MM.1S (cell line): ENCODE data around the gene SLC25A46.
"Not testable (repeated sequence)": the region's sequence is repeated elsewhere in the genome, so short reads cannot be mapped to it uniquely, and the experiment has no call there.

ENCODE experiments used
- DNase-seq: peaks from one replicate; pipeline ENCODE4 v3.0.0-alpha.2; 2015
- H2AFZ ChIP-seq: fragments of 300-600 bp; sonication (generic); 2 replicates; pipeline ENCODE4 v1.6.0; 2016; ENCODE audit warnings: antibody characterized with exemption, low read length
- H3F3A ChIP-seq: fragments of 300-600 bp; sonication (generic); 2 replicates; pipeline ENCODE4 v1.6.1; 2016; ENCODE audit warnings: mild to moderate bottlenecking, antibody characterized with exemption, low read length, moderate library complexity, mixed read lengths; ENCODE audit not compliant: insufficient read depth
- H3K27ac ChIP-seq: fragments of 300-600 bp; sonication (generic); 2 replicates; pipeline ENCODE4 v1.5.1; 2016; ENCODE audit warnings: mild to moderate bottlenecking, low read length
- H3K27me3 ChIP-seq: fragments of 300-600 bp; sonication (generic); replicated peaks from 2 replicates; pipeline ENCODE4 v1.6.0; 2016; ENCODE audit warnings: low read length; ENCODE audit not compliant: insufficient read depth
- H3K36me3 ChIP-seq: fragments of 300-600 bp; sonication (generic); replicated peaks from 2 replicates; pipeline ENCODE4 v1.6.1; 2016; ENCODE audit warnings: mild to moderate bottlenecking, low read length, mixed read lengths; ENCODE audit not compliant: insufficient read depth
- H3K4me1 ChIP-seq: fragments of 300-600 bp; sonication (generic); 2 replicates; pipeline ENCODE4 v1.6.1; 2016; ENCODE audit warnings: low read length, mixed read lengths
- H3K4me2 ChIP-seq: fragments of 300-600 bp; sonication (generic); 2 replicates; pipeline ENCODE4 v1.6.0; 2016; ENCODE audit warnings: low read depth, low read length
- H3K4me3 ChIP-seq: fragments of 300-600 bp; sonication (generic); 2 replicates; pipeline ENCODE4 v1.5.1; 2016; ENCODE audit warnings: low read length, mixed read lengths
- H3K79me2 ChIP-seq: fragments of 300-600 bp; sonication (generic); 2 replicates; pipeline ENCODE4 v1.6.1; 2016; ENCODE audit warnings: mixed run types, low read length, mixed read lengths
- H3K9ac ChIP-seq: fragments of 300-600 bp; sonication (generic); 2 replicates; pipeline ENCODE4 v1.6.1; 2016; ENCODE audit warnings: low read length, mixed read lengths
- H3K9me2 ChIP-seq: fragments of 300-600 bp; sonication (generic); replicated peaks from 2 replicates; pipeline ENCODE4 v1.6.1; 2016; ENCODE audit warnings: mild to moderate bottlenecking, low read length, mixed read lengths; ENCODE audit not compliant: insufficient read depth
- H3K9me3 ChIP-seq: fragments of 300-600 bp; sonication (generic); replicated peaks from 2 replicates; pipeline ENCODE4 v1.6.1; 2016; ENCODE audit warnings: mild to moderate bottlenecking, low read length, mixed read lengths; ENCODE audit not compliant: insufficient read depth
- H4K20me1 ChIP-seq: fragments of 300-600 bp; sonication (generic); 2 replicates; pipeline ENCODE4 v1.6.1; 2016; ENCODE audit warnings: mild to moderate bottlenecking, low read length, moderate library complexity, mixed read lengths; ENCODE audit not compliant: insufficient read depth
- CTCF ChIP-seq: fragments of 300-600 bp; sonication (generic); IDR thresholded peaks from 2 replicates; pipeline ENCODE4 v1.5.1; 2016; ENCODE audit warnings: antibody characterized with exemption, low read length, mixed read lengths
- EZH2 ChIP-seq: fragments of 300-600 bp; sonication (generic); optimal IDR thresholded peaks from 2 replicates; pipeline ENCODE3; 2017; ENCODE audit warnings: low read depth, mild to moderate bottlenecking, antibody characterized with exemption, low read length, mixed read lengths
- EZH2phosphoT487 ChIP-seq: fragments of 300-600 bp; sonication (generic); IDR thresholded peaks from 2 replicates; pipeline ENCODE4 v1.6.1; 2018; ENCODE audit warnings: antibody characterized with exemption, low read length

SLC25A46 gene

GRCh38 chr5:110738812-110739651 lies at the start of gene SLC25A46:
Gene SLC25A46, plus strand, starts transcription at chr5:110739007. Its CDS starts 113 bp downstream, at chr5:110739120.
- H3K79me2 ChIP-seq = peaks cover 32% of the 10 kb centered on the region
- H3K4me3 ChIP-seq = peak within 1 kb of the TSS; percentile 69
- H3K9me3 ChIP-seq = no peaks in the 10 kb centered on the region
- H3K9ac ChIP-seq = peak within 1 kb of the TSS; percentile 97
- peak; percentile 91 for DNase-seq
- H4K20me1 ChIP-seq = no peaks in the 10 kb centered on the region
- no peaks in the 10 kb centered on the region for H3K36me3 ChIP-seq
- no peak for TF ChIP-seq CTCF
- TF ChIP-seq EZH2phosphoT487 = no peak
- no peak for TF ChIP-seq EZH2
- H3K9me2 ChIP-seq = no peaks in the 10 kb centered on the region
- no peaks in the 10 kb centered on the region for H3F3A ChIP-seq
- H2AFZ ChIP-seq = peak within 1 kb of the TSS; percentile 92
- H3K4me1 ChIP-seq = 0 out of 2 replicates have a peak, but pooled peaks cover 5% of the 10 kb centered on the region
- 0 out of 2 replicates have a peak, but pooled peaks cover 3% of the 10 kb centered on the region for H3K27me3 ChIP-seq
- H3K4me2 ChIP-seq = peak within 1 kb of the TSS; percentile 78
- peak within 1 kb of the TSS; percentile 78 for H3K27ac ChIP-seq

- H3K27me3 ChIP-seq, H3K9me2 ChIP-seq, H3K4me3 ChIP-seq, H3F3A ChIP-seq, H3K27ac ChIP-seq, H4K20me1 ChIP-seq, H3K4me1 ChIP-seq, H3K9me3 ChIP-seq, H2AFZ ChIP-seq, H3K36me3 ChIP-seq, H3K4me2 ChIP-seq, H3K79me2 ChIP-seq, H3K9ac ChIP-seq, DNase-seq: not testable (repeated sequence)
Measured at GRCh38 chr5:110690587-110690986, 48.2 kb upstream of the SLC25A46 start.

- not testable (repeated sequence) for H3K36me3 ChIP-seq
Measured at GRCh38 chr5:110692669-110693068, 46.1 kb upstream of the SLC25A46 start.

GRCh38 chr5:110702300-110702699 lies 36.5 kb upstream of the SLC25A46 start:
- no peak overlapping the region for H3K4me2 ChIP-seq
- H3K9me3 ChIP-seq = no peaks in the 10 kb centered on the region
- no peaks in the 10 kb centered on the region; the same call in 1 of the 2 replicates for H3K9me2 ChIP-seq
- no peaks in the 10 kb centered on the region for H3F3A ChIP-seq
- no peaks in the 10 kb centered on the region for H3K79me2 ChIP-seq
- H3K9ac ChIP-seq = no peak overlapping the region
- H3K27ac ChIP-seq = no peak overlapping the region
- H2AFZ ChIP-seq = no peak overlapping the region
- no peak for DNase-seq
- no peaks in the 10 kb centered on the region for H4K20me1 ChIP-seq
- no peak overlapping the region for H3K4me3 ChIP-seq
- H3K27me3 ChIP-seq = no peaks in the 10 kb centered on the region
- no peaks in the 10 kb centered on the region for H3K4me1 ChIP-seq
- no peaks in the 10 kb centered on the region for H3K36me3 ChIP-seq
- no peak for TF ChIP-seq EZH2
- TF ChIP-seq CTCF = no peak
- TF ChIP-seq EZH2phosphoT487 = no peak

More at GRCh38 chr5:110692669-110693068, 46.1 kb upstream of the SLC25A46 start:
- not testable (repeated sequence) for H3K9me3 ChIP-seq, H3K4me2 ChIP-seq, DNase-seq, H3K4me3 ChIP-seq, H3K27ac ChIP-seq, H3K9ac ChIP-seq, H3K79me2 ChIP-seq, H3K9me2 ChIP-seq, H2AFZ ChIP-seq, H3K27me3 ChIP-seq, H3F3A ChIP-seq, H4K20me1 ChIP-seq, H3K4me1 ChIP-seq
